Limb (tissue), 2 donors: ENCODE results near the gene OR10C1.
"Not testable (repeated sequence)": the region's sequence is repeated elsewhere in the genome, so short reads cannot be mapped to it uniquely, and the experiment has no call there.

Experiments used
- DNase-seq, 2 donors: peaks; one replicate each; pipeline ENCODE4 v3.0.0-alpha.2; 2016; ENCODE audit errors: extremely low spot score in 2 of 2

Gene OR10C1

DNA sequence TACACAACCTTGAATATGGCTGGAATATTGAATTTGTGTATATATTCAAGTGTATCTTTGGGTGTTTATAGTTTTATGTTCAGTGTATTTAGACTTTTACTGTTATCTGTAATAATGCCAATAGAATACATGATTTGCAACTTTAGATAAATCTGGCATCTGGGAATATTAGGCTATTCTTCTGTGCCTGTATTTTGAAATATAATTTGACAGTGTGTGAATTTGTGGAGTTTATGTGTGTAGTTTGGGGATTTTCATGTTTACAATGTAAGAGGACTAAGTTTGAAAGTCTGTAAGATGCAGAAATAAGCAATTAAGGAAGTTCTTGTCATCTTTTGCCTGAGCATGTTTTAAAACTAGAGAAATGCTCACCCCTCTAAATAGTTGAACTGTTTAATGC lies at the start of gene OR10C1:
Gene OR10C1 (plus strand): TSS at position 301 of the 400 bp plus-strand sequence. CDS start 710 bp downstream, outside the sequence.
- DNase-seq: no peak

GRCh38 chr6:29395331-29395730 lies 43.8 kb upstream of the OR10C1 start, which contains the start of gene OR12D2:
OR12D2 (plus strand) TSS chr6:29395631; CDS start chr6:29396700, 1,069 bp downstream.
- no peak for DNase-seq

- DNase-seq: no peak
These were observed 39.6 kb upstream of the OR10C1 start for GRCh38 chr6:29399525-29399924.

DNA sequence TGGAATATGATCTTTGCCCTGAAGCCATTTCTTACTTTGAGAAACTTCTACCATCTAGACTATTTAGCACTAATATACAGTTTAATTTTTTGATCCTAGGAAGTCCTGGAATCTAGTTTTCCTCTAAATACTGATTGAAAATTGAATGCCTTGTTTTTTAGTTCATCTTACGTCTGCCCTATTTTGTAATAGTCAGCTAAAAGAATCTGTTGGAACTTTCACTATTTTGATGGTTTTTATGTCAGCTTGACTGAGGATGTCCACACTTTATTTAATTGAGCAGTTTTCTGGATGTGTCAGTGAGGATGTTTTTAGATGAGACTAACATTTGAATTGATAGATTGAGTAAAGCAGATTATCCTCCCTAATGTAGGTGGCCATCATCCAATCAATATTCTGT lies 35.3 kb upstream of the OR10C1 start:
- no peak for DNase-seq

- no peak for DNase-seq
These were observed 24.5 kb upstream of the OR10C1 start, which contains the start of gene OR12D1 for GRCh38 chr6:29414588-29414987. OR12D1 (plus strand) TSS chr6:29414928.

GRCh38 chr6:29419516-29419915 lies 19.6 kb upstream of the OR10C1 start:
- DNase-seq: no peak

- no peak for DNase-seq
These were observed 14.9 kb upstream of the OR10C1 start for GRCh38 chr6:29424168-29424567.

GRCh38 chr6:29424575-29424974 lies 14.5 kb upstream of the OR10C1 start:
- no peak for DNase-seq

DNA sequence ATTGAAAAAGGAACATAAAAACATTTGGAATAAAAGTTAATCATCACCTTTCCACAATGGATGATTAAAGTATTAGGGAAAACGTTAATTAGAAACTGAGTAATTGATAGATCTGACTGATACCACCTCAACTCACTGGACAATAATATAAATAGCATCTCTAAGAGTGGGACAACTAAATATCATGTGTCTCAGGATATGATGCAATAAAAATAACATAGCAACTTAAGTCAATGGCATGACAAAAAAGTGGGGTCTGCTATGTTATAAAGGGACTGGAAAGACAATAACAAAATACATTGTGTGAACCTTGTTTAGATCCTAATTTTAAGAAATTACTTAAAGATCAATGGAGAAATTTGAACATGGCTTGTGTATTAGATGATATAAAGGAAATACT lies 14.0 kb upstream of the OR10C1 start:
- DNase-seq: no peak

GRCh38 chr6:29426654-29427053 lies 12.5 kb upstream of the OR10C1 start:
- no peak for DNase-seq

DNA sequence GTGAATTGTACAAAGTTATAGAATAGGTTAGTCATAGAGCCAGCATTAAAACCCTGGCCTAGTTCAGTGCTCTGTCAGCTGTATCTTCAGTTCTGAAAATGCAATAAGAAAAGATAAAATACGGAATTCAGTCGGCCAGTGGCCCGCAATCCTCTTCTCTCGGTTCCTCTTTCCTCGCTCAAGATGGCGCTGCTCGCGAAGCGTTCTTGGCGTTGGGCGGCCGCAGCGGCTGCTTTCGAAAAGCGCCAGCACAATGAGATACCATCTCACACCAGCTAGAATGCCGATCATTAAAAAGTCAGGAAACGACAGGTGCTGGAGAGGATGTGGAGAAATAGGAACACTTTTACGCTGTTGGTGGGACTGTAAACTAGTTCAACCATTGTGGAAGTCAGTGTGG lies 2.4 kb upstream of the OR10C1 start:
- DNase-seq: not testable (repeated sequence)

DNA sequence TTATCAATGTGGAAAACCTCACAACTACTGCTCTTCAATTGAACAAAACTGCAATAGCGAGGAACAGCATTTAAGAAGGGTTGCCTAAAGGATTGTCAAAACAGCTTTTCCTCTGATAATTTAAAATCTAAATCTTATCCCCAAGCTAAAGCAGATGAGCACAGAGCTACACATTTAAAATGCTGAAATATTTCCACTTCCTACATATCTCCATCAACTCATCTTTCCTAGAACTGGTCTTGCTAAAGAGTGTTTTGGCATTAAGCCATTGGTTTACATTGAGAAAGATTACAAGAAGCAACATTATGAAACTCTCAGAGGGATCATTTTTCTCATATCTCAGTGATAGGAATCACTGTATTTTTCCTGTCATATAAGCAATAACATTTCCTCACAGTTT lies 3.6 kb downstream of the OR10C1 start:
- no peak for DNase-seq

DNA sequence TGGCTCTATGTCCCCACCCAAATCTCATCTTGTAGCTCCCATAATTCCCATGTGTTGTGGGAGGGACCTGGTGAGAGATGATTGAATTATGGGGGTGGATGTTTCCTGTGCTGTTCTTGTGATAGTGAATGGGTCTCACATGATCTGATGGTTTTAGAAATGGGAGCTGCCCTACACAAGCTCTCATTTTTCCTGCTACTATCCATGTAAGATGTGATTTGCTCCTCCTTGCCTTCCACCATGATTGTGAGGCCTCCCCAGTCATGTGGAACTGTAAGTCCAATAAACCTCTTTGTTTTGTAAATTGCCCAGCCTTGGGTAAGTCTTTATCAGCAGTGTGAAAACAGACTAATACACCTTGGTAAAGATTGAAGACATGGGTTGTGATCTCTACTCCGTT lies 4.9 kb downstream of the OR10C1 start:
- DNase-seq: not testable (repeated sequence)

DNA sequence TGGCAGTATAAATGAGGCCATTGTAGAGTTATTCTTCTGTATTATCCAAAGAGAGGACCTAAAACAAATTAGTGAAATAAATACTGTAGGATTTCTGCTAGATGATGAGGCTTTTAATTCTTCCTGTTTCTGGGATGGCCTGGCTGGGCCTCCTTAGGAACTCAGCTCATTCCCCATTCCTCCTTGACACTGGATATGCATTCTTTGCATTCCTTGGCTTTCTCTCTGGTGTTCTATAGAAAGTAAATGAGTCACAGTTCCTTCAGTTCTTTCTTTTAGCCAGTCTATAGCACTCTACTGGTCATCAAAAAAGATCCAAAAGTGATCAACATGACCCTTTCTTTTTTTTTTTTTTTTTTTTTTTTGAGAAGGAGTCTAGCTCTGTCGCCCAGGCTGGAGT lies 8.6 kb downstream of the OR10C1 start:
- no peak for DNase-seq

DNA sequence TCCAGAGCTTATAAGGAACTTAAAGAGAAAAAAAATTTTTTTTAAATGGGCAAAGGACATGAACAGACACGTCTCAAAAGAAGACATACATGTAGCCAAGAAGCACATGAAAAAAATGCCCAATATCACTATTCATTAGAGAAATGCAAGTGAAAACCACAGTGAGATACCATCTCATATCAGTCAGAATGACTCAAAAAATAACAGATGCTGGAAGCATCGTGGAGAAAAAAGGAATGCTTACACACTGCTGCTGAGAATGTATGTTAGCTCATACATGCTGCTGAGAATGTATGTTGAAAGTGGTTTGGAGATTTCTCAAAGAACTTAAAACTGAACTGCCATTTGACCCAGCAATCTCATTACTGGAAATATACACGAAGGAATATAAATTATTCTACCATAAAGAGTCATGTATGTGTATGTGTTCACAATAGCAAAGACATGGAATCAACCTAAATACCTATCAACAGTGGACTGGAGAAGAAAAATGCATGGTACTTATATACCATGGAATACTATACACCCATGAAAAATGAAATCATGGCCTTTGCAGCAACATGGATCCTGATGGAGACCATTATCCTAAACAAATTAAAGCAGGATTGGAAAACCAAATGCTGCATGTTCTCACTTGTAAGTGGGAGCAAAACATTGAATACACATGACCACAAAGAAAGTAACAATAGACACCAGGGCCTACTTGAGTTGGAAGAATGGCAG lies 12.5 kb downstream of the OR10C1 start:
- DNase-seq: no peak

GRCh38 chr6:29456971-29457370 lies 17.9 kb downstream of the OR10C1 start, which contains the start of the genes OR11A1 and OR2H1:
OR11A1 (minus strand) TSS chr6:29457071; CDS start chr6:29427641, 29,430 bp downstream.
OR2H1 (plus strand) TSS chr6:29457155; CDS start chr6:29461770, 4,615 bp downstream.
- no peak for DNase-seq

GRCh38 chr6:29461021-29461814 lies 22.1 kb downstream of the OR10C1 start:
- no peak for DNase-seq

GRCh38 chr6:29462022-29462421 lies 22.9 kb downstream of the OR10C1 start:
- DNase-seq: no peak

DNA sequence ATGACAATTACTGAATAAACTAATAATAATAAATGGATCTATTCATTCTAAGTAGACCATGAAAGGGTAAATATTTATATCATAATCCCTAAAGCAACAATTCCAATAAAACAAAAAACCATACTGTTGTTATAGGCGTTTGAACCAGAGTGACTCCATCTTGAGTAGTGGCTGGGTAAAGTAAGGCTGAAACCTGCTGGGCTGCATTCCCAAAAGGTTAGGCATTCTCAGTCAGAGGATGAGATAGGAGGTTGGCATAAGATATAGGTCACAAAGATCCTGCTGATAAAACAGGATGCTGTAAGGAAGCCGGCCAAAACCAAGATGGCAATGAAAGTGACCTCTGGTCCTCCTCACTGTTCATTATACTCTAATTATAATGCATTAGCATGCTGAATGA lies 26.2 kb downstream of the OR10C1 start:
- DNase-seq: no peak

- DNase-seq: no peak
These were observed 26.7 kb downstream of the OR10C1 start for GRCh38 chr6:29465801-29466200.

DNA sequence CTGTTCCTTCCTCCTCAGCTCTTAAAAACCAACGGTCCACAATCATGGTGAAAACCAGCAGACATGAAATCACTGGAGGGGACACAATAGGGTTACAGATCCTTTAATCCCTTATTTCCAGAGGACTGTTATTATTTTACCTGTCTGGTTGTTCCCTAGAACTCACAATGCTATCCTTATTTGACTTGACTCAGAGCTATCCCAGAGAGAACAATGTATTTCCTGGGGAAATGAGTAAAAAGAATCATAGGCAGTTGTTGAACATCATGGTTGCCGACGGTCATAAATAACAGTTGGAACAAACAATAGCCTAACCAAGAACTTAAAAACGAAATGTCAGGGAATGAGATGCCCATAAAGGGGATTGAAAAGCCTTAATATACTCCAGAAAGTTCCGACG lies 27.1 kb downstream of the OR10C1 start:
- DNase-seq: no peak

- DNase-seq: no peak
These were observed 35.9 kb downstream of the OR10C1 start for GRCh38 chr6:29474996-29475395.
